Measurements from ENCODE around the gene TUBGCP2.

Gene TUBGCP2

GRCh38 chr10:133308421-133309099, at the start of gene TUBGCP2, which contains the start of gene ZNF511:
Gene TUBGCP2 (minus strand): TSS chr10:133308872. CDS start chr10:133302941, 5,931 bp downstream.
Gene ZNF511 (plus strand): TSS chr10:133308914. CDS start chr10:133308944, 30 bp downstream.
- no peak for DNase-seq

- no peak for DNase-seq
These were observed 48.9 kb upstream of the TUBGCP2 start, which contains the start of gene FUOM for GRCh38 chr10:133357285-133358161. Gene FUOM (minus strand): TSS chr10:133358019. CDS start chr10:133358007, 12 bp downstream.

GRCh38 chr10:133356549-133357284, 48.0 kb upstream of the TUBGCP2 start:
- DNase-seq = no peak

- DNase-seq = no peak
These were observed 47.3 kb upstream of the TUBGCP2 start for GRCh38 chr10:133355991-133356390.

- DNase-seq = no peak
These were observed 46.6 kb upstream of the TUBGCP2 start for GRCh38 chr10:133355266-133355665.

- no peak for DNase-seq
These were observed 46.1 kb upstream of the TUBGCP2 start for GRCh38 chr10:133354672-133355240.

- no peak for DNase-seq
These were observed 45.4 kb upstream of the TUBGCP2 start for GRCh38 chr10:133353988-133354605.

GRCh38 chr10:133353202-133353959, 44.7 kb upstream of the TUBGCP2 start:
- no peak for DNase-seq

GRCh38 chr10:133351408-133352318, 43.0 kb upstream of the TUBGCP2 start:
- no peak for DNase-seq

GRCh38 chr10:133350950-133351329, 42.3 kb upstream of the TUBGCP2 start:
- no peak for DNase-seq

GRCh38 chr10:133350283-133350949, 41.7 kb upstream of the TUBGCP2 start:
- DNase-seq = no peak

GRCh38 chr10:133349577-133350011, 40.9 kb upstream of the TUBGCP2 start:
- DNase-seq = no peak

- no peak for DNase-seq
These were observed 40.5 kb upstream of the TUBGCP2 start for GRCh38 chr10:133349160-133349568.

GRCh38 chr10:133347710-133348517, 39.2 kb upstream of the TUBGCP2 start:
- no peak for DNase-seq

GRCh38 chr10:133346413-133346812, 37.7 kb upstream of the TUBGCP2 start:
- no peak for DNase-seq

- DNase-seq = no peak
These were observed 35.6 kb upstream of the TUBGCP2 start for GRCh38 chr10:133344236-133344635.

- DNase-seq = no peak
These were observed 34.9 kb upstream of the TUBGCP2 start for GRCh38 chr10:133343558-133343957.

GRCh38 chr10:133342942-133343341, 34.3 kb upstream of the TUBGCP2 start:
- DNase-seq = no peak

GRCh38 chr10:133341983-133342382, 33.3 kb upstream of the TUBGCP2 start:
- no peak for DNase-seq
